HepG2 (cell line): ENCODE results near the gene APRT. TPM values are rescaled to one million over a fixed set of nuclear protein-coding genes. Genes with fewer than 3 reads are reported as not detected.

Source experiments
- BRF2 ChIP-seq: sonication (generic); formaldehyde crosslinking; IDR thresholded peaks from 2 replicates; pipeline ENCODE4 v1.8.1; 2022; ENCODE audit warnings: mild to moderate bottlenecking, missing genetic modification reagents
- E2F2 ChIP-seq: sonication (generic); formaldehyde crosslinking; IDR thresholded peaks from 2 replicates; pipeline ENCODE4 v1.4.0; 2020; ENCODE audit warnings: missing genetic modification reagents, borderline replicate concordance
- HMGXB3 ChIP-seq: sonication (generic); formaldehyde crosslinking; IDR thresholded peaks from 2 replicates; pipeline ENCODE4 v1.4.0; 2020; ENCODE audit warnings: missing genetic modification reagents, borderline replicate concordance
- NCOA5 ChIP-seq: sonication (generic); formaldehyde crosslinking; IDR thresholded peaks from 2 replicates; pipeline ENCODE4 v1.4.0; 2020; ENCODE audit warnings: missing genetic modification reagents
- PATZ1 ChIP-seq: sonication (generic); formaldehyde crosslinking; IDR thresholded peaks from 2 replicates; pipeline ENCODE4 v1.4.0; 2020; ENCODE audit warnings: missing genetic modification reagents
- PRPF4 ChIP-seq: fragments of 200-400 bp; formaldehyde crosslinking; IDR thresholded peaks from 2 replicates; pipeline ENCODE4 v1.6.1; 2016; ENCODE audit warnings: low read length, low read depth; ENCODE audit not compliant: poor library complexity, severe bottlenecking
- RNF2 ChIP-seq: fragments of 450-650 bp; conservative IDR thresholded peaks from 2 replicates; pipeline ENCODE4 v1.6.1; 2016; ENCODE audit warnings: low read depth
- TOE1 ChIP-seq: sonication (generic); formaldehyde crosslinking; IDR thresholded peaks from 2 replicates; pipeline ENCODE4 v1.4.0; 2020; ENCODE audit warnings: mild to moderate bottlenecking, missing genetic modification reagents
- ZNF143 ChIP-seq: sonication (generic); formaldehyde crosslinking; IDR thresholded peaks from 2 replicates; pipeline ENCODE4 v1.4.0; 2020; ENCODE audit warnings: missing genetic modification reagents
- ZNF639 ChIP-seq: conservative IDR thresholded peaks from 2 replicates; pipeline ENCODE4 v1.6.1; 2018; ENCODE audit warnings: missing genetic modification reagents
- ZSCAN5A ChIP-seq: sonication (generic); formaldehyde crosslinking; IDR thresholded peaks from 2 replicates; pipeline ENCODE4 v1.8.0; 2022; ENCODE audit warnings: mild to moderate bottlenecking, missing genetic modification reagents, borderline replicate concordance
- polyA plus RNA-seq, 8 experiments: library from polyadenylated mRNA; depleted of rRNA in 3 of 8; stranded (reverse) in 7 of 8; unstranded in 1 of 8; fragments of >200 nt; fragmentation: Illumina TruSeq in 4 of 8; extraction: Trizol in 4 of 8; gene quantifications; 2 replicates each; pipeline versions ENCODE4 v1.2.1 to v1.2.3, GENCODE V29; 2011 to 2016; ENCODE audit warnings: low read depth in 4 of 8, missing spikeins in 1 of 8, mixed read lengths in 1 of 8; ENCODE audit not compliant: insufficient read depth in 1 of 8
- total RNA-seq, 5 experiments: library from RNA; depleted of rRNA; stranded (reverse); fragments of >200 nt; fragmentation: Illumina TruSeq; extraction: Trizol; gene quantifications; 2 replicates each; pipeline ENCODE4 v1.2.3, GENCODE V29; 2016; ENCODE audit warnings: low read depth in 1 of 5

APRT gene
- total and polyA plus RNA-seq, 2 of the 13 experiments (the other 11 are each of a cell fraction or from before 2014, with no cell fraction given), result 155 to 242 TPM

- 0 out of 2 replicates have a peak, but pooled peaks have one; percentile 58 for TF ChIP-seq ZNF639 (CRISPR knock-in tag)
- TF ChIP-seq E2F2, result no peak
- TF ChIP-seq TOE1 (CRISPR knock-in tag), result peak; percentile 94
- TF ChIP-seq NCOA5 (CRISPR knock-in tag), result no peak
- TF ChIP-seq HMGXB3, result no peak; the same call in 1 of the 2 replicates
- TF ChIP-seq RNF2, result no peak
- peak; percentile 85 for TF ChIP-seq PATZ1 (CRISPR knock-in tag)
- peak; percentile 16; the same call in 1 of the 2 replicates for TF ChIP-seq ZNF143 (CRISPR knock-in tag)
- no peak for TF ChIP-seq BRF2 (CRISPR knock-in tag)
- TF ChIP-seq ZSCAN5A (CRISPR knock-in tag), result no peak
- TF ChIP-seq PRPF4, result no peak
Observed at GRCh38 chr16:88763502-88764053, 48.1 kb downstream of the APRT start (continued).
